ENCODE data around the gene MIS18A. TPM values are rescaled to one million over a fixed set of nuclear protein-coding genes. Genes with fewer than 3 reads are reported as not detected.
"Not testable (repeated sequence)": the region's sequence is repeated elsewhere in the genome, so short reads cannot be mapped to it uniquely, and the experiment has no call there.

MIS18A gene
- total RNA-seq, 2 donors from 2014 or later, result 13.5 to 36.2 TPM

- intact Hi-C loops (cut with DNase I), result no loop called here
- H3K4me1 ChIP-seq, result no peaks in the 10 kb centered on the region
- H3K9me3 ChIP-seq, result no peaks in the 10 kb centered on the region
- no peak overlapping the region for H3K9ac ChIP-seq (ENCODE audit: low read depth in 2 of 2, low read length in 2 of 2)
- H3K27ac ChIP-seq, result no peak overlapping the region
- H3K36me3 ChIP-seq, result no peaks in the 10 kb centered on the region
- H3K4me3 ChIP-seq, result no peak overlapping the region
- H3K27me3 ChIP-seq, result no peaks in the 10 kb centered on the region
- TF ChIP-seq CTCF (IDR thresholded peaks at IDR 0.05), result no peak
- no peak for DNase-seq
These were observed 8.1 kb downstream of the MIS18A start for GRCh38 chr21:32270748-32271147.

DNA sequence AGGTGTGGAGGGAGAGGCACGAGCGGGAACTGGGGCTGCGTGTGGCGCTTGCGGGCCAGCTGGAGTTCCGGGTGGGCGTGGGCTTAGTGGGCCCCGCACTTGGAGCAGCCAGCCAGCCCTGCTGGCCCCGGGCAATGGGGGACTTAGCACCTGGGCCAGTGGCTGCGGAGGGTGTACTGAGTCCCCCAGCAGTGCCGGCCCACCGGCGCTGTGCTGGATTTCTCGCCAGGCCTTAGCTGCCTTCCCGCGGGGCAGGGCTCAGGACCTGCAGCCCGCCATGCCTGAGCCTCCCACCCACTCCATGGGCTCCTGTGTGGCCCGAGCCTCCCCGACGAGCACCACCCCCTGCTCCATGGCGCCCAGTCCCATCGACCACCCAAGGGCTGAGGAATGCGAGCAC lies 13.5 kb downstream of the MIS18A start:
- H3K4me3 ChIP-seq; intact Hi-C loops (cut with DNase I); DNase-seq; H3K9me3 ChIP-seq; H3K9ac ChIP-seq (ENCODE audit: low read depth in 2 of 2, low read length in 2 of 2); H3K36me3 ChIP-seq; H3K4me1 ChIP-seq; H3K27ac ChIP-seq; H3K27me3 ChIP-seq: not testable (repeated sequence)

GRCh38 chr21:32261929-32262328 lies 16.9 kb downstream of the MIS18A start:
- Histone ChIP-seq H3K9me3 (no peaks in the 10 kb centered on the region), H3K9ac (ENCODE audit: low read depth in 2 of 2, low read length in 2 of 2) (no peak overlapping the region), H3K36me3 (no peaks in the 10 kb centered on the region), H3K4me1 (no peaks in the 10 kb centered on the region), H3K27ac (no peak overlapping the region), H3K27me3 (no peaks in the 10 kb centered on the region), H3K4me3 (no peak overlapping the region)
- DNase-seq, result no peak
- TF ChIP-seq CTCF (IDR thresholded peaks at IDR 0.05), result no peak
- intact Hi-C loops (cut with DNase I), result no loop called here

DNA sequence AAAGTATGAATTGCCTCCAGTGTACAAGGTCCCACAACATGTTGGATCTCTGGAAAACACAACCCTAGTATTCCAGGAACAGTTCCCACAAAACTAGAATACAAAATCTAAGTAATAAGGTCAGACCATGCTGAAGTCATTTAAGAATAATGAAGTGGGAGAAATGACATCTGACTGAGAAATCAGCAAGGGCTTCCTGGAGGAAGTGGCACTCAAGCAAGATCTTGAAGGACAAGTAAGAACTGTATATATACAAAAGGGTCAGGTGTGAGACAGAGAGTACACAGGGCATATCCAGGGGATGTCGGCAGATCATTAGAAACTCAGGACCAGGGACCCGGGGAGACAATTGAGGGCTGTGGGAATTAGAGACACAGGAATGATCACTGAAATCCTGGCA lies 18.7 kb downstream of the MIS18A start:
- H3K4me3 ChIP-seq, result no peak overlapping the region
- DNase-seq, result no peak
- no peaks in the 10 kb centered on the region for H3K4me1 ChIP-seq
- no peak overlapping the region for H3K9ac ChIP-seq (ENCODE audit: low read depth in 2 of 2, low read length in 2 of 2)
- intact Hi-C loops (cut with DNase I), result no loop called here
- H3K27me3 ChIP-seq, result no peaks in the 10 kb centered on the region
- no peaks in the 10 kb centered on the region for H3K36me3 ChIP-seq
- H3K27ac ChIP-seq, result no peak overlapping the region
- no peaks in the 10 kb centered on the region for H3K9me3 ChIP-seq
- no peak for TF ChIP-seq CTCF (IDR thresholded peaks at IDR 0.05)

GRCh38 chr21:32258786-32259048 lies 20.1 kb downstream of the MIS18A start:
- not testable (repeated sequence) for H3K4me3 ChIP-seq; H3K9ac ChIP-seq (ENCODE audit: low read depth in 2 of 2, low read length in 2 of 2); DNase-seq; H3K27me3 ChIP-seq; H3K36me3 ChIP-seq; H3K4me1 ChIP-seq; H3K9me3 ChIP-seq; H3K27ac ChIP-seq
- intact Hi-C loops (cut with DNase I), result loop anchor here (2.0 kb wide), 2 partner anchors 392 to 472 kb away; no protein-coding TSS in a partner anchor

DNA sequence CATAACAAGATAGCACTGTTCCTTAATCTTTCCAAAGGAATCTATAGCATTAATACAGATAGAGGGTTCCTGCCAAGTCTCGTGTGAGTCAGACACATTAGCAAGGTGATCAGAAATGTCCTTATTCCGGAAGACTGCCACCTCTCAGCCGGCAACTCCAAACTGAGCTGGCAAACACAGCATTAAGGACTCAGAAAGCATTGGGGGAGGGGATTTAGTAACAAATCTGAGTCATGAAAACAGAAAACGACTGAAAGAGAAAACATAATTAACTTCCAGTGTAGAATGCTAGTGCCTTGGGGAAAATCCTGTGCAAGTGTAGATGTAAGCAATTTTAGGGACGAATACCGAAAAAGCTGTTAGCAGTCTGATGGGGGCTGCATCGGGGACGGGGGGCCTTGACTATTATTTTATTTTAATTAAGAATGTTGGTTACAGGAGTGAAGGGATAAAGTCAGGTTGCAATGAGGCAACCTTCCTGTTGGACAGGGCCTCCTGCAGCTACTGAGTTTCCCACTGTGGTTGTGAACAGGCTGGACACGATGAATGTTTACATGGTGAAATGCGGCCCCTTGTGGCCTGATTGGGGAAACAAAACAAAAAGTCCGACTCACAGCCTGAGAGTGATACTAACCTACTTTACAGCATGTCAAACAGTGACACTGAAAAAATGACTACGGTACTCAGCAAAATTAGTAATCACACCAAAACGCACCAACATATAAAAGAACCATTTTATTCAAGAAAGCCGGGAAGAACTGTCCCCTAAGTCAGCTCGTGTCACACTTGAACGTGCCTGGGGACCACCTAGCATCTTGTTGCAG lies 20.7 kb downstream of the MIS18A start:
- no peaks in the 10 kb centered on the region for H3K4me1 ChIP-seq
- H3K9me3 ChIP-seq, result no peaks in the 10 kb centered on the region
- intact Hi-C loops (cut with DNase I), result loop anchor here (2.0 kb wide), 2 partner anchors 391 to 471 kb away; no protein-coding TSS in a partner anchor
- H3K27me3 ChIP-seq, result no peaks in the 10 kb centered on the region
- no peak overlapping the region for H3K27ac ChIP-seq
- H3K36me3 ChIP-seq, result no peaks in the 10 kb centered on the region
- H3K9ac ChIP-seq (ENCODE audit: low read depth in 2 of 2, low read length in 2 of 2), result no peak overlapping the region
- DNase-seq, result peak; percentile 67
- no peak overlapping the region for H3K4me3 ChIP-seq
- TF ChIP-seq CTCF (IDR thresholded peaks at IDR 0.05), result peak; percentile 66

All from colonic mucosa (tissue), 4 donors.